ENCODE results near the gene CCN2. TPM values are rescaled to one million over a fixed set of nuclear protein-coding genes. Genes with fewer than 3 reads are reported as not detected.

The CCN2 gene
- total RNA-seq, 1 experiment from 2014 or later, result 44.1 TPM

- peaks cover 2% of the 10 kb centered on the region for H4K20me1 ChIP-seq (ENCODE audit: control insufficient read depth, insufficient read depth, insufficient read length)
- no peaks in the 10 kb centered on the region for H3K79me1 ChIP-seq (ENCODE audit: insufficient read depth, low read depth, low read length, poor library complexity, severe bottlenecking)
- H3K27ac ChIP-seq (ENCODE audit: insufficient read length, low read depth, low read length), result no peak overlapping the region
- Mint-ChIP-seq H3K27ac (no peak overlapping the region), H3K27me3 (ENCODE audit: low read depth) (no peaks in the 10 kb centered on the region), H3K9me3 (peaks cover 0 to 2% of the 10 kb centered on the region in 2 experiments; a peak in 1 of 5 replicates), H3K36me3 (ENCODE audit: insufficient read depth in 1 of 3, low read depth in 3 of 3) (peaks cover 3 to 8% (median 4%) of the 10 kb centered on the region in 3 experiments), H3K4me3 (no peak overlapping the region), H3K4me1 (peaks cover 50 to 51% of the 10 kb centered on the region in 2 experiments)
- no peak for TF ChIP-seq CTCF (conservative IDR thresholded peaks at IDR 0.05)
- peaks cover 2% of the 10 kb centered on the region for H3K23me2 ChIP-seq (ENCODE audit: insufficient read length, low read depth, low read length, poor library complexity, severe bottlenecking)
- no CpG with 5 or more reads among the region's 6 CpGs for WGBS (ENCODE audit: extremely low coverage, insufficient read length, low lambda C conversion rate)
- no peaks in the 10 kb centered on the region for H3K79me2 ChIP-seq (ENCODE audit: insufficient read depth, low read length)
- no peak overlapping the region for H2BK20ac ChIP-seq (ENCODE audit: low read depth, low read length, poor library complexity, severe bottlenecking)
- no peak for DNase-seq
- H3K9me3 ChIP-seq (ENCODE audit: control insufficient read depth, low read depth, low read length), result no peaks in the 10 kb centered on the region
- H2BK12ac ChIP-seq (ENCODE audit: insufficient read length, low read depth, low read length), result peak overlapping the region; percentile 78
- H2BK5ac ChIP-seq (ENCODE audit: insufficient read length, low read length), result no peak overlapping the region
- H4K5ac ChIP-seq (ENCODE audit: insufficient read length, low read depth, low read length), result no peak overlapping the region
- H3T11ph ChIP-seq (ENCODE audit: low read length), result no peak overlapping the region
- H3K4me2 ChIP-seq (ENCODE audit: insufficient read depth, insufficient read length, low read length), result peak overlapping the region; percentile 15
- no peak overlapping the region for H2BK120ac ChIP-seq (ENCODE audit: low read depth, low read length, poor library complexity, severe bottlenecking)
- H3K27me3 ChIP-seq (ENCODE audit: insufficient read depth, low read length), result no peaks in the 10 kb centered on the region
- H3K9ac ChIP-seq (ENCODE audit: extremely low read depth, insufficient read length, low read length), result no peak overlapping the region
- H2AFZ ChIP-seq (ENCODE audit: low read length), result no peak overlapping the region
- no peak overlapping the region for H3K4ac ChIP-seq (ENCODE audit: low read depth, low read length)
- no peak overlapping the region for H3K14ac ChIP-seq (ENCODE audit: insufficient read depth, low read length)
- H4K8ac ChIP-seq (replicated peaks; ENCODE audit: insufficient read length, low read depth, low read length), result no peak overlapping the region
- H2BK15ac ChIP-seq (ENCODE audit: low read depth, low read length), result no peak overlapping the region
- peaks cover 21% of the 10 kb centered on the region for H3K4me1 ChIP-seq (ENCODE audit: insufficient read depth, low read length)
- H3K23ac ChIP-seq (ENCODE audit: insufficient read length, low read depth, low read length), result no peak overlapping the region
- no peak overlapping the region for H3K18ac ChIP-seq (ENCODE audit: insufficient read length, low read depth, low read length)
- no peak overlapping the region for H4K91ac ChIP-seq (ENCODE audit: insufficient read length, low read depth, low read length)
- no peak overlapping the region for H2AK5ac ChIP-seq (ENCODE audit: insufficient read length, low read length)
- no peak overlapping the region for H3K56ac ChIP-seq (ENCODE audit: insufficient read length, low read depth, low read length)
These were observed 4.0 kb upstream of the CCN2 start for GRCh38 chr6:131955192-131955591.

Measured in H9 (cell line).